Smooth muscle cell (in vitro differentiated cells): ENCODE data around the gene EMSY. TPM values are rescaled to one million over a fixed set of nuclear protein-coding genes. Genes with fewer than 3 reads are reported as not detected.
A peak's percentile ranks its signal among the peaks of the same experiment; 100 is the strongest.

Experiments
- DNase-seq: peaks from one replicate; lab custom pipeline; 2025; ENCODE audit not compliant: unreplicated experiment; lab: John Stamatoyannopoulos, UW
- H2AFZ ChIP-seq: fragments of 200-600 bp; sonication (generic); 2 replicates; pipeline ENCODE4 v1.6.0; 2016; ENCODE audit warnings: antibody characterized with exemption, low read depth, mild to moderate bottlenecking
- H3F3A ChIP-seq: fragments of 200-600 bp; sonication (generic); 2 replicates; pipeline ENCODE4 v1.6.0; 2017; ENCODE audit warnings: antibody characterized with exemption, low read depth
- H3K27ac ChIP-seq: fragments of 200-600 bp; sonication (generic); 2 replicates; pipeline ENCODE4 v1.5.1; 2016; ENCODE audit warnings: low read depth, mild to moderate bottlenecking
- H3K27me3 ChIP-seq: fragments of 200-600 bp; sonication (generic); 2 replicates; pipeline ENCODE4 v1.6.1; 2016; ENCODE audit warnings: low read depth, mild to moderate bottlenecking
- H3K36me3 ChIP-seq: fragments of 200-600 bp; sonication (generic); 2 replicates; pipeline ENCODE4 v1.5.1; 2016; ENCODE audit warnings: low read depth
- H3K4me1 ChIP-seq: fragments of 200-600 bp; sonication (generic); 2 replicates; pipeline ENCODE4 v1.5.1; 2016; ENCODE audit warnings: low read depth
- H3K4me2 ChIP-seq: fragments of 200-600 bp; sonication (generic); 2 replicates; pipeline ENCODE4 v1.6.0; 2016; ENCODE audit warnings: mild to moderate bottlenecking
- H3K4me3 ChIP-seq: fragments of 200-600 bp; sonication (generic); 2 replicates; pipeline ENCODE4 v1.5.1; 2016; ENCODE audit warnings: mild to moderate bottlenecking
- H3K79me2 ChIP-seq: fragments of 200-600 bp; sonication (generic); 2 replicates; pipeline ENCODE4 v1.6.0; 2016; ENCODE audit warnings: low read depth, mild to moderate bottlenecking
- H3K9ac ChIP-seq: fragments of 200-600 bp; sonication (generic); 2 replicates; pipeline ENCODE4 v1.6.0; 2016; ENCODE audit warnings: low read depth
- H3K9me3 ChIP-seq: fragments of 200-600 bp; sonication (generic); replicated peaks from 2 replicates; pipeline ENCODE4 v1.5.1; 2016; ENCODE audit warnings: low read depth
- H4K20me1 ChIP-seq: fragments of 200-600 bp; sonication (generic); 2 replicates; pipeline ENCODE4 v1.6.0; 2016; ENCODE audit warnings: low read depth
- WGBS: methylation state at CpG from one replicate; pipeline ENCODE4 v1.1.7; 2016; ENCODE audit warnings: low lambda C conversion rate; 5-methylcytosine and 5-hydroxymethylcytosine counted together
- polyA plus RNA-seq: library from polyadenylated mRNA; unstranded; fragments of >200 nt; fragmentation: Nextera tagmentation; extraction: Ambion mirVana; gene quantifications from 2 replicates; pipeline ENCODE4 v1.2.1, GENCODE V29; 2016
- total RNA-seq: library from RNA; depleted of rRNA; stranded (reverse); fragments of >200 nt; gene quantifications from 2 replicates; pipeline ENCODE4 v1.2.3, GENCODE V29; 2014
- TF ChIP-seq, protein P1 (sequence below): fragments of 200-600 bp; sonication (generic); IDR thresholded peaks from 2 replicates; pipeline ENCODE4 v1.5.1; 2017; ENCODE audit warnings: borderline replicate concordance, mild to moderate bottlenecking, antibody characterized with exemption; ENCODE audit not compliant: insufficient read depth, poor library complexity, severe bottlenecking

Gene EMSY
- total and polyA plus RNA-seq, 2 experiments from 2014 or later = 14.5 to 26.0 TPM

GRCh38 chr11:76588455-76589325, 143.9 kb downstream of the EMSY start:
- peak overlapping the region; percentile 63 for H3K27ac ChIP-seq
- peak overlapping the region; percentile 27 for H3K4me2 ChIP-seq
- H3K9me3 ChIP-seq = no peaks in the 10 kb centered on the region
- H3K36me3 ChIP-seq = no peaks in the 10 kb centered on the region
- H3K4me1 ChIP-seq = no peaks in the 10 kb centered on the region
- no peaks in the 10 kb centered on the region for H4K20me1 ChIP-seq
- H3K9ac ChIP-seq = no peak overlapping the region
- no peaks in the 10 kb centered on the region for H3K79me2 ChIP-seq
- no peak for DNase-seq
- H2AFZ ChIP-seq = peak overlapping the region; percentile 73
- whole genome bisulfite sequencing = 41% methylated on average over 25 of the region's 25 CpGs
- H3K4me3 ChIP-seq = no peak overlapping the region
- no peaks in the 10 kb centered on the region for H3K27me3 ChIP-seq
- TF ChIP-seq, protein P1, sequence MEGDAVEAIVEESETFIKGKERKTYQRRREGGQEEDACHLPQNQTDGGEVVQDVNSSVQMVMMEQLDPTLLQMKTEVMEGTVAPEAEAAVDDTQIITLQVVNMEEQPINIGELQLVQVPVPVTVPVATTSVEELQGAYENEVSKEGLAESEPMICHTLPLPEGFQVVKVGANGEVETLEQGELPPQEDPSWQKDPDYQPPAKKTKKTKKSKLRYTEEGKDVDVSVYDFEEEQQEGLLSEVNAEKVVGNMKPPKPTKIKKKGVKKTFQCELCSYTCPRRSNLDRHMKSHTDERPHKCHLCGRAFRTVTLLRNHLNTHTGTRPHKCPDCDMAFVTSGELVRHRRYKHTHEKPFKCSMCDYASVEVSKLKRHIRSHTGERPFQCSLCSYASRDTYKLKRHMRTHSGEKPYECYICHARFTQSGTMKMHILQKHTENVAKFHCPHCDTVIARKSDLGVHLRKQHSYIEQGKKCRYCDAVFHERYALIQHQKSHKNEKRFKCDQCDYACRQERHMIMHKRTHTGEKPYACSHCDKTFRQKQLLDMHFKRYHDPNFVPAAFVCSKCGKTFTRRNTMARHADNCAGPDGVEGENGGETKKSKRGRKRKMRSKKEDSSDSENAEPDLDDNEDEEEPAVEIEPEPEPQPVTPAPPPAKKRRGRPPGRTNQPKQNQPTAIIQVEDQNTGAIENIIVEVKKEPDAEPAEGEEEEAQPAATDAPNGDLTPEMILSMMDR = no peak
- peaks cover 3% of the 10 kb centered on the region for H3F3A ChIP-seq

- H3K36me3 ChIP-seq = no peaks in the 10 kb centered on the region
- no peak overlapping the region for H3K4me2 ChIP-seq
- H3K9me3 ChIP-seq = no peaks in the 10 kb centered on the region
- WGBS = 96% methylated on average over 10 of the region's 10 CpGs
- no peaks in the 10 kb centered on the region for H3K79me2 ChIP-seq
- H2AFZ ChIP-seq = no peak overlapping the region
- H3K4me3 ChIP-seq = no peak overlapping the region
- TF ChIP-seq, protein P1 = no peak
- no peak overlapping the region for H3K27ac ChIP-seq
- peaks cover 3% of the 10 kb centered on the region for H3F3A ChIP-seq
- no peak for DNase-seq
- H3K4me1 ChIP-seq = no peaks in the 10 kb centered on the region
- no peak overlapping the region for H3K9ac ChIP-seq
- H3K27me3 ChIP-seq = no peaks in the 10 kb centered on the region
- no peaks in the 10 kb centered on the region for H4K20me1 ChIP-seq
Measured at GRCh38 chr11:76589477-76589876, 144.7 kb downstream of the EMSY start.

GRCh38 chr11:76589964-76590950, 145.4 kb downstream of the EMSY start:
- H3K27ac ChIP-seq = no peak overlapping the region
- no peak overlapping the region for H3K4me3 ChIP-seq
- no peaks in the 10 kb centered on the region for H3K79me2 ChIP-seq
- no peak overlapping the region for H2AFZ ChIP-seq
- H3K4me2 ChIP-seq = no peak overlapping the region
- no peak for DNase-seq
- no peaks in the 10 kb centered on the region for H4K20me1 ChIP-seq
- H3K4me1 ChIP-seq = no peaks in the 10 kb centered on the region
- no peaks in the 10 kb centered on the region for H3K36me3 ChIP-seq
- no peak overlapping the region for H3K9ac ChIP-seq
- 75% methylated on average over 9 of the region's 9 CpGs for WGBS
- H3K27me3 ChIP-seq = no peaks in the 10 kb centered on the region
- peaks cover 3% of the 10 kb centered on the region for H3F3A ChIP-seq
- no peaks in the 10 kb centered on the region for H3K9me3 ChIP-seq
- TF ChIP-seq, protein P1 = no peak
